Small intestine (tissue), 7 donors: ENCODE results near the gene IL21. TPM values are rescaled to one million over a fixed set of nuclear protein-coding genes. Genes with fewer than 3 reads are reported as not detected.
"Not testable (repeated sequence)": the region's sequence is repeated elsewhere in the genome, so short reads cannot be mapped to it uniquely, and the experiment has no call there.

Experiments
- DNase-seq, 2 donors: peaks; one replicate each; pipeline versions ENCODE4 v3.0.0 to v3.0.0-alpha.2; 2013
- FAIRE-seq: peaks from 2 replicates; lab custom pipeline; 2012; peaks lifted over from hg19 to GRCh38; lab: Jason Lieb, UNC
- H3K27ac ChIP-seq, 3 donors: one replicate each; pipeline ENCODE4 v1.5.1; 2013; ENCODE audit warnings: low read length in 2 of 3, mild to moderate bottlenecking in 2 of 3, control low read depth in 1 of 3, inconsistent platforms in 1 of 3, low read depth in 1 of 3, moderate library complexity in 1 of 3
- H3K27me3 ChIP-seq, 3 donors: one replicate each; pipeline ENCODE4 v1.6.1; 2013; ENCODE audit warnings: low read length in 3 of 3, inconsistent platforms in 1 of 3; ENCODE audit not compliant: control insufficient read depth in 3 of 3, insufficient read depth in 3 of 3
- H3K36me3 ChIP-seq, 3 donors: one replicate each; pipeline ENCODE4 v1.6.1; 2013; ENCODE audit warnings: low read length in 3 of 3, inconsistent platforms in 1 of 3, low read depth in 1 of 3, mild to moderate bottlenecking in 1 of 3, moderate library complexity in 1 of 3; ENCODE audit not compliant: control insufficient read depth in 3 of 3, insufficient read depth in 2 of 3
- H3K4me1 ChIP-seq, 3 donors: one replicate each; pipeline ENCODE4 v1.6.1; 2013; ENCODE audit warnings: low read length in 2 of 3, inconsistent platforms in 1 of 3, low read depth in 1 of 3, mild to moderate bottlenecking in 1 of 3, moderate library complexity in 1 of 3; ENCODE audit not compliant: control insufficient read depth in 3 of 3, insufficient read depth in 2 of 3
- H3K4me3 ChIP-seq, 3 donors: one replicate each; pipeline ENCODE4 v1.5.1; 2013; ENCODE audit warnings: low read length in 3 of 3, control low read depth in 1 of 3, inconsistent platforms in 1 of 3, low read depth in 1 of 3, mild to moderate bottlenecking in 1 of 3, moderate library complexity in 1 of 3
- H3K9me3 ChIP-seq, 2 donors: one replicate each; pipeline ENCODE4 v1.6.1; 2013; ENCODE audit warnings: low read depth in 1 of 2, low read length in 1 of 2; ENCODE audit not compliant: control insufficient read depth in 2 of 2, insufficient read depth in 1 of 2
- WGBS, 3 donors: extraction: QIAGEN DNeasy Blood & Tissue Kit; methylation state at CpG; one replicate each; pipeline ENCODE4 v1.1.7; 2013; 5-methylcytosine and 5-hydroxymethylcytosine counted together
- polyA plus RNA-seq, 4 donors: library from polyadenylated mRNA; stranded (reverse) in 3 of 4; unstranded in 1 of 4; fragments of 200-250 nt in 3 of 4; fragments of 120-200 nt in 1 of 4; gene quantifications; one replicate each; pipeline versions ENCODE4 v1.2.1 to v1.2.3, GENCODE V29; 2013
- donor health status: healthy with polysubstance abuse.
- donor health status: control.
- donor health status: control.
- donor health status: Bipolar disorder and iron deficiency.
- donor health status: healthy.

The IL21 gene
- polyA plus RNA-seq, 4 donors: not detected

DNA sequence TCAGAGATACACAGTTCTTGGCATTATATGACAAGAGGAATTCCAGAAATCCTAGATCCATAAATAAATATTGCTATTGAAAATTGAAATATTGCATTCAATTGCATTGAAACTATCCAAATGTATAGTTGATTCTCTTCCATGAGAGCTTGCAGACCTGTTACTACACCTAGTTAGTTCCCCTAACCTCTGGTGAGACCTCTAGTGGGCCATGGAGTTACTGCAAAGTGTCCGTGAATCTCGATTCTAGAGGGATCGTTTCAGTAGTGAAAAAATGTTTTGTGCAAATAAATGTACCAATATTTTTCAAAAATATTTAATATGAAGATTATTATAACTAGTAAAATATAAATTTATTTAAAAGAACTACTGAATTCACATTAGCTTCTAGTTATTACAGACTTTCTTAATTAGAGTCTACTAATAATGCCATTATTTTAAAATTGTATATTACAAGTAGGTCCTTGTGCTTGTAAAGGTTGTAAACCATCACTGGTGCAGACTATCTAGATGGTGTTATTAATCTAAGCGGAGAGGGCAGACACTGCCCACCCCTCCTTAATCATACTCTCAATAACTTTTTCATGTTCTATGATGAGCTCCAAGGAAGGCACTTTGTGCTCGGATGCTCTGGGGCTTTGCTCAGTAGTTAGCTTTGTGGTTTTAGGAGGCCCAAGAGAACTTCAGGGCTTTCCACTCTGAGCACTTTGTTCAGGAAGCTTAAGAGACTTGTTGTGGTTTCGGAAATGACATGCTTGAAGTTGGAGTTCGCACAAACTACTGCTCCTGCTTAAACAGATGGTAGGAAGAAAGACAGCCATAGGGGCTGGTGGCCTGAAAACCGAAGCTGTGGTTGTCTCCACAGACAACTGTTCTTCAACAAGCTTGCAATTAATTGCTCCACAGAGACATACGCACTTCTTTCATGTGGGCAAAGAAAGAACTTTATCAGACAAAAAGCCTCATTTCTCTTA lies 42.8 kb downstream of the IL21 start:
- H3K4me1 ChIP-seq: no peaks in the 10 kb centered on the region
- H3K27ac ChIP-seq: peak overlapping the region in 2 of 3 donors; percentile 32 to 83
- no peaks in the 10 kb centered on the region for H3K36me3 ChIP-seq
- DNase-seq: peak; percentile 9 to 58
- H3K4me3 ChIP-seq: no peak overlapping the region
- WGBS, 3 donors: 43 to 54% (median 49%) methylated on average over 9 of the region's 9 CpGs
- no peaks in the 10 kb centered on the region for H3K27me3 ChIP-seq
- H3K9me3 ChIP-seq: peaks cover 0 to 6% of the 10 kb centered on the region in 2 donors
- peak; percentile 68 for FAIRE-seq

DNA sequence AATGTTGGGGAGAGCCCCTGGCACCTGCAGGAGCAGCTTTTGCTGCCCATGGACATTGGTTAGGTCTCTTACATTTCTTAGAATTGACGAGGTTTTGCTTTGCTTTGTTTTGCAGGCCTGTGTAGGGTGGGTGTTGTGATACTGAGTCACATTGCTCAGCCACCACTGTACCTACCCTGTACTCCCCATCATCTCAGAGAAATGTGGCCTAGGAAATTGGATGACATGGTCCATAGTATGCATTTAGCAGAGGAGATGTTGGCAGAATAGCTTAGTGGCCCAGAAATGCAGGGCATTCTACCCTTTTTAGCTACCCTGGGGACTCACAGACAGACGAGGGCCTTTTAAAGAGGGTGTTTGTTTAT lies 43.7 kb downstream of the IL21 start:
- no peaks in the 10 kb centered on the region for H3K36me3 ChIP-seq
- DNase-seq: no peak
- no peak overlapping the region for H3K27ac ChIP-seq
- no peaks in the 10 kb centered on the region for H3K4me1 ChIP-seq
- no peak overlapping the region for H3K4me3 ChIP-seq
- FAIRE-seq: no peak
- H3K27me3 ChIP-seq: no peaks in the 10 kb centered on the region
- WGBS, 3 donors: 56 to 68% (median 65%) methylated on average over 2 of the region's 2 CpGs
- H3K9me3 ChIP-seq: peaks cover 0 to 6% of the 10 kb centered on the region in 2 donors

GRCh38 chr4:122576261-122577188 lies 44.3 kb downstream of the IL21 start:
- Histone ChIP-seq H3K36me3 (no peaks in the 10 kb centered on the region), H3K4me3 (no peak overlapping the region), H3K4me1 (no peaks in the 10 kb centered on the region), H3K27me3 (no peaks in the 10 kb centered on the region), H3K9me3 (peaks cover 0 to 6% of the 10 kb centered on the region in 2 donors), H3K27ac (no peak overlapping the region)
- WGBS, 3 donors: 57 to 70% (median 64%) methylated on average over 5 of the region's 5 CpGs
- DNase-seq: peak in 1 of 2 donors; percentile 40
- peak; percentile 55 for FAIRE-seq

DNA sequence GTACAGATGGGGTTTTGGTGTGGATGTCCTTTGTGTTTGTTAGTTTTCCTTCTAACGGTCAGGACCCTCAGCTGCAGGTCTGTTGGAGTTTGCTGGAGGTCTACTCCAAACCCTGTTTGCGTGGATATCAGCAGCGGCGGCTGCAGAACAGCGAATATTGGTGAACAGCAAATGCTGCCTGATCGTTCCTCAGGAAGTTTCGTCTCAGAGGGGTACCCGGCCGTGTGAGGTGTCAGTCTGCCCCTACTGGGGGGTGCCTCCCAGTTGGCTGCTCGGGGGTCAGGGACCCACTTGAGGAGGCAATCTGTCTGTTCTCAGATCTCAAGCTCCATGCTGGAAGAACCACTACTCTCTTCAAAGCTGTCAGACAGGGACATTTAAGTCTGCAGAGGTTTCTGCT lies 46.5 kb downstream of the IL21 start:
- not testable (repeated sequence) for H3K4me1 ChIP-seq, H3K4me3 ChIP-seq, H3K9me3 ChIP-seq, FAIRE-seq, H3K27ac ChIP-seq, DNase-seq, H3K36me3 ChIP-seq, H3K27me3 ChIP-seq
- WGBS, 3 donors: 89 to 90% (median 89%) methylated on average over 10 of the region's 10 CpGs

- no peaks in the 10 kb centered on the region for H3K4me1 ChIP-seq
- no peak for DNase-seq
Observed at GRCh38 chr4:122562449-122562848, 58.4 kb downstream of the IL21 start.

More at GRCh38 chr4:122562449-122562848, 58.4 kb downstream of the IL21 start:
- WGBS, 3 donors: 55 to 79% (median 70%) methylated on average over 2 of the region's 2 CpGs
- no peaks in the 10 kb centered on the region for H3K27me3 ChIP-seq
- no peaks in the 10 kb centered on the region for H3K36me3 ChIP-seq
- no peak for FAIRE-seq
- no peaks in the 10 kb centered on the region for H3K9me3 ChIP-seq
- no peak overlapping the region for H3K27ac ChIP-seq
- no peak overlapping the region for H3K4me3 ChIP-seq

Other genes with a start within 250 kb of the IL21 start
- gene ADAD1, start 242.1 kb downstream of the IL21 start, polyA plus RNA-seq: not detected
- gene IL2, start 164.3 kb downstream of the IL21 start, polyA plus RNA-seq: under 1 TPM in 2 of 4 donors, not detected in 2; 0.21 to 0.62 TPM
- gene BBS12, start 111.6 kb upstream of the IL21 start, polyA plus RNA-seq: 1 to 10 TPM; 1.3 to 9.0 (median 1.4) TPM
- 1 to 10 TPM in 2 of 4 donors, under 1 TPM in 2; 0.22 to 2.6 (median 1.0) TPM for gene FGF2, start 205.8 kb upstream of the IL21 start, polyA plus RNA-seq